Measurements from ENCODE around the gene C15orf62.

Gene C15orf62

GRCh38 chr15:40799523-40799922 lies 29.7 kb downstream of the C15orf62 start:
- no peak overlapping the region for H3K4me3 ChIP-seq (ENCODE audit: low read depth, low read length)
- DNase-seq (ENCODE audit: low read depth) = no peak
- no peak for TF ChIP-seq CTCF (IDR thresholded peaks at IDR 0.05; ENCODE audit: insufficient read depth, low read depth, low read length, missing control alignments)

- no peak for DNase-seq (ENCODE audit: low read depth)
- TF ChIP-seq CTCF (IDR thresholded peaks at IDR 0.05; ENCODE audit: insufficient read depth, low read depth, low read length, missing control alignments) = no peak
- H3K4me3 ChIP-seq (ENCODE audit: low read depth, low read length) = no peak overlapping the region
Measured at GRCh38 chr15:40803076-40803475, 33.3 kb downstream of the C15orf62 start.

DNA sequence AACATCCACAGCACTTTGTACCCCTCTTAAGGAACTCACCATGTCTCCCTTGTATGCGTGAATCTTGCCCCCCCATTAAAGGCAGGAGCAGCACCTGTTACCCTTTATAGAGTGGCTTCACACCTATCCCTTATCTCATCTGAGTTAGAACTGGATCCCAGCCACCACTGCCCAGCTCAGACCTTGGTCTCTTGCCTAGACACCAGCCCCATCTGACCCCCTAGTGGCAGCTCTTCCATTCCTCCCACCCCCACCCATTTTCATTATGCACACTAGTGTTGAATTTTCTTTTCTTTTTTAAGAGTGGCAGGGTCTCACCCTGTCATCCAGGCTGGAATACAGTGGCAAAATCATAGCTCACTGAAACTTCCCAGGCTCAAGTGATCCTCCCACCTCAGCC lies 33.9 kb downstream of the C15orf62 start:
- DNase-seq (ENCODE audit: low read depth) = no peak
- TF ChIP-seq CTCF (IDR thresholded peaks at IDR 0.05; ENCODE audit: insufficient read depth, low read depth, low read length, missing control alignments) = peak; percentile 4
- H3K4me3 ChIP-seq (ENCODE audit: low read depth, low read length) = no peak overlapping the region

DNA sequence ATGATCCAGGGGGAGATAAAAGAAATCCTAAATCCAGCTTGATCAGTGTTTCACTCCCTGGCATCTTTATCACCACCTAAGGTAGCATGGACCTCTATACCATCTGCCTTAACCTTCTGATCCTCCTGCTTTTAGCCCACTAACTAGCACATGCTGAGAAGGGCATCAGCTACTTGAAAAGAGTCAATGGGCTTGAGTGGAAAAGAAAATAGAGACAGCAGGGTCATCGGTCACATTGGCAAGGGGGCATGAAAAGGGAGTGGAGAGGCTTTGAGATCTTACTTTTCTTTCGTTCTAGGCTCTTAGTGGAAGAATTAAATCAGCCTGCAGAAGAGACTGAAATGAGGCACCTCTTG lies 36.9 kb downstream of the C15orf62 start:
- no peak for DNase-seq (ENCODE audit: low read depth)
- peak overlapping the region; percentile 63 for H3K4me3 ChIP-seq (ENCODE audit: low read depth, low read length)
- no peak for TF ChIP-seq CTCF (IDR thresholded peaks at IDR 0.05; ENCODE audit: insufficient read depth, low read depth, low read length, missing control alignments)

DNA sequence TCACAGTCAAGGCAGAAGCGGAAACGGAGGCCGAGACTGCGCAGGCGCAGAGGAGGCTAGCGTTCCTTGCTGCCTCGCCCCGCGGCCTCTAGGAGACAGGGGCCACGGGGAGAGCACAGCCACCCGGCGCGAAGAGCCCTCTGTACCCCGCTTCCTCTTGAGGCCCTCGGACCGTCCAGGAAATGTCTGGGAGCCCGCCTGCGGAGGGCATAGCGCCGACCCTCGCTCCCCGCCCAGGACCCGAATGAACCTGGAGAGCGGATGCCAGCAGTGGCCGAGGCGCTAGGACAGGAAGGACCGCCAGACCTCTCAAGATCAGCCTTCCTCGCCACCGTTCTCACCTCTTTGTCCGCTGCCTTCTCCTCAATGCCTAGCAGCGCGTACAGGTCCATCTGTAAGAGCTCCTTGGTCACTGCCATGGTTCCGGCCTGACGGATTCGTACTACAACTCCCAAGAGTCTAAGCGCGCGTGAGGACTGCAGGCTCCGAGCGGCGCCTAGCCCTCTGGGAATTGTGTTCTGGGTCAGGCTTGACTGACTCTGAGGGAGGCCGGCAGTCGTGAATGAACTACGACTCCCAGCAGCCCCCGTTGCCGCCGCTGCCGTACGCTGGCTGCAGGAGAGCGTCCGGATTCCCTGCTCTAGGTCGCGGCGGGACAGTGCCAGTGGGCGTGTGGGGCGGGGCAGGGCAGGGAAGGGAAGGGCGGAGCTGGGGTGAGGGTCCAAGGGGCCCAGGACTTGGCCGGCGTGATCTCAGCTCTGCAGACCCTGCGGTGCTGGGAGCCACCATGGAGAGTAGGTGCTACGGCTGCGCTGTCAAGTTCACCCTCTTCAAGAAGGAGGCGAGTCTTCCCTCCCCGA lies 37.5 kb downstream of the C15orf62 start, which contains the start of the genes DNAJC17 and ZFYVE19:
Gene DNAJC17 (minus strand): TSS at position 446 of the 860 bp plus-strand sequence. CDS start 27 bp downstream, at position 419.
Gene ZFYVE19 (plus strand): TSS at position 62 of the 860 bp plus-strand sequence. CDS start 501 bp downstream, at position 563.
- TF ChIP-seq CTCF (IDR thresholded peaks at IDR 0.05; ENCODE audit: insufficient read depth, low read depth, low read length, missing control alignments) = no peak
- peak; percentile 99 for DNase-seq (ENCODE audit: low read depth)

GRCh38 chr15:40807888-40808461 lies 38.2 kb downstream of the C15orf62 start:
- peak overlapping the region; percentile 63 for H3K4me3 ChIP-seq (ENCODE audit: low read depth, low read length)
- TF ChIP-seq CTCF (IDR thresholded peaks at IDR 0.05; ENCODE audit: insufficient read depth, low read depth, low read length, missing control alignments) = no peak
- no peak for DNase-seq (ENCODE audit: low read depth)

More for the DNA sequence above, 37.5 kb downstream of the C15orf62 start, which contains the start of the genes DNAJC17 and ZFYVE19:
- H3K4me3 ChIP-seq (ENCODE audit: low read depth, low read length) = peak within 1 kb of the TSS; percentile 63
